Suppressor macrophage treated with lipopolysaccharide for 1 hour (primary cell): Measurements from ENCODE around the gene PTPRA.
A peak's percentile ranks its signal among the peaks of the same experiment; 100 is the strongest.

Experiments used
- DNase-seq, 3 donors: peaks; one replicate each; pipeline ENCODE4 v3.0.0-alpha.2; 2020 to 2022

Gene PTPRA

DNA sequence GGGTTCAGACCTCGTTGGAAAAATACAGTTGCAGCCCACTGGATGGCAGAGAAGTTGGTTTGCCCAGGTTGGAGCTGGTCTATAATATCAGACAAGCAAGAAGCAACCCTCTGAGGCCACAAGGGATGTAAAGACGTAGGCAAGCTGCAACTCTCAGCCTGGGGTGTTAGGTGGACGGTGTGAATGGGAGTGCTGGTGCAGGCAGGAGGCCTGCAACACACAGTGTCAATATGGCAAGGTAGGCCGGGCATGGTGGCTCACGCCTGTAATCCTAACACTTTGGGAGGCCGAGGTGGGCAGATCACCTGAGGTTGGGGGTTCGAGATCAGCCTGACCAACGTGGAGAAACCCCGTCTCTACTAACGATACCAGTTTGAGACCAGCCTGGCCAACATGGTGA is 22.2 kb upstream of the PTPRA start:
- DNase-seq = no peak

DNA sequence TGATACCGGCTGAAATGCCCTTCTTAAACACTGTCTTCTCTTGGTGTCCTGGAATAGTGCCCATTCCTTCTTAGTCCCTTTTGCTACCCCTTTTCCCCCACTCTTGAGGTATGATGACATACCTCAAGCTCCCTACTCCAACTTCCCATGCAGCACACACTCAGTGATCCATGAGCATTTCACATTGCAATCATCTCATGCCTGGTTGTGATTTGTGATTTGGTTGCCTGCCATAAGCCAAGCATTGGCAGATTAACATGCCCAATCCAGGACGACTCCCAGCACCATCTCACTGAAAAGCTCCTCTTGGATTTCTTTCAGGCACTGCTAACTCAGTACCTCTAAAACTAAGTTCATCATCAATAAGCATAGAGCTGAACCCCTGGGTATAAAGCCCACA is 14.7 kb upstream of the PTPRA start:
- no peak for DNase-seq

DNA sequence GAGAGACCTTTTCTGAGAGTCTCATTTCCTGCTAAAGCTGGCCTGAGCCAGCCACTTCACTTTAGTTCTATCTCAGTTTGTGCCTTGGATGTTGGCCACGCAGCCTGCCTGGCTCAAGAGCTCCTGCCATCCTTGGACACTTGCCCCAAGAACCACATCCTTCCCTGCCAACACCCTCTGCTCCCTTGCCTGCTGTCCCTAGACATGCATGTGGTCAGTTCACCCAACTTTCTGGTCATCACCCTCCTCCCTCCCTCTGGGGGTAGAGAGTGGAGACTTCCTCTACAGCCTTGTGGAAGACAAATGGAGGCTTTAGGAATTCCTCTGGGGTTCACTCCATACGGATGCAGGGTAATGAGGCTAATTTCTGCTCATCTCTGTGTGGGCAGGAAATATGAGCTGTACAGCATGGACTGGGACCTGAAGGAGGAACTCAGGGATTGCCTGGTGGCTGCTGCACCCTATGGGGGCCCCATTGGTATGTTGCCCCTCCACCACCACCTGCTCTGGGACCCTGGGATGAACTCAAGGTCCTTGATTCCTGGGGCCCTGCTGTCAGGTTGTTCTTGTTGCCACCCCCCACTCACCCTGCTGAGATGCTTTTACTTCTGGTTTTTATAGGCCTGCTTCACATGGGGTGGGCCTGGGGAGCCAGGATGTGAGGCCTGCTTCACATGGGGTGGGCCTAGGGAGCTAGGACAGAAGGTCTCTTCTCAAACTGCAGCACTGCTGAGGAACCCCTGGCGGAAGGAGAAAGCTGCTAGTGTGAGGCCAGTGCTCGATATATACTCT is 13.8 kb upstream of the PTPRA start:
- no peak for DNase-seq

DNA sequence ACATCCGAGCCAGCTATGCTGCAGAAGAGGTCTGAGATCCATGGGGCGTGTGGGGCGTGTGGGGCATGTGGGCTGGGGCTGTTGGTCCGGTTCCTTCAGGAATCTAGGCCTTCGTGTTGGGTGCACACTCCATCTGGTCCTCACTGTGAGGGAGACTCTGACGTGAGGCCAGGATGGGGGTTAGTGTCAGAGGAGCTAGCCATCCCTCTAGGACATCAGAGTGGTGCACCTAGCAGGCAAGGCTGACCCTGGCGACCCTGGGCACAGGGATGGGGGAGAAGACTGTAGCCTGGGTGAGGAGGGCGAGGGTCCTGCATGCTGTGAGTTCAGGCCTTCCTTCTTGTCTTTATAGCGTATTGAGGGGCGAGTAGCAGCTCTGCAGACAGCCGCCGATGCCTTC is 8.7 kb upstream of the PTPRA start:
- no peak for DNase-seq

GRCh38 chr20:2865101-2865500 is 8.2 kb upstream of the PTPRA start:
- DNase-seq = no peak

DNA sequence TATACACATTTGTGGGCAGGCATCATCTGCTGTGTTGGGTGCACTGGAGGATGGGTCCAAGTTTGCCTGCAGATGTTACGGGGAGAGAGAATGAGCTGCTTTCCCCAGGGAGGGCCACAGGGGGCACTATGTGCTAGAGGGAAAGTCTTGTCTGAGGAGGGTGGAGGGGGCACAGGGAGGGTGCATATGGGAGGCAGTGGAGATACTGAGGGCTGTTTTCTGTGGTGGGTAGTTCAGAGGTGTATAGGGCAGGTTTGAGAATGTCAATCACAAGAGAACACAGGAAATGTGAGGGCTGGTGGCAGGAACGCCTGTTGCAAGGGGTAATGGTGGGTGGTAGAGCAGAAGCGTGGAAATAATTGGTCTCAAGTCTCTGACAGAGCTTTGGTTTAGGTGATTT is 7.7 kb upstream of the PTPRA start:
- no peak for DNase-seq

DNA sequence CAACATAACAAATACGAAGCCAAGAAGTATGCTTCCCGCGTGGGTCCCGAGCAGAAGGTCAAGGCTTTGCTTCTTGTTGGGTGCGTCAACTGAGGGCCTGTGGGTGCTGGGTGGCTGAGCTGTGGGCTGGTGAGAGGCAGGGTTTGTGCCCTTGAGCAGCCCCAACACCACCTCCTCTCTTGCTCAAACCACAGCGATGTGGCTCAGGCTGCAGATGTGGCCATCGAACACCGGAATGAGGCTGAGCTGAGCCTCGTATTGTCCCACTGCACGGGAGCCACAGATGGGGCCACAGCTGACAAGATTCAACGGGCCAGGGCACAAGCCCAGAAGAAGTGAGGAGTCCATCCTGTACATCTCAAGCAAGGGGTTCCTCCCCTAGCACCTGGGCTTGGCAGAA is 7.0 kb upstream of the PTPRA start:
- DNase-seq = no peak

GRCh38 chr20:2867081-2867864 is 6.0 kb upstream of the PTPRA start:
- DNase-seq = no peak

DNA sequence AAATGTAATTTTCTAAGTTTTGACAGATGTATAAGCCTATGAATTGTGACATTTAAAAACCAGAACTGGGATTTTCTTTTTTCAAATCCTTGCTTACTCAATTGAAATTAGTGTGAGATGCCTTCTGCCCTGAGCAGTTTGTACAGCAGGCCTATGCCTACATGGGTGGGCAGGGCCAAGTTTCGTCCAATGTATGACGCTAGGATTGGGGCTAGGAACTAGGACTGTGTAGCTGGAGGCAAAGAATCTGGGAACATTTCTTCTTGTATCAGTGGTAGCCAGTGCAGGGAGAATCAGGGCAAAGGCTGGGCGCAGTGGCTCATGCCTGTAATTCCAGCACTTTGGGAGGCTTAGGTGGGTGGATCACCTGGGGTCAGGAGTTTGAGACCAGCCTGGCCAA is 3.9 kb upstream of the PTPRA start:
- no peak for DNase-seq

GRCh38 chr20:2871111-2871465 is 2.2 kb upstream of the PTPRA start:
- DNase-seq = peak; percentile 84 to 96 (median 91)

- DNase-seq = peak; percentile 30 to 62 (median 43)
Observed at GRCh38 chr20:2871661-2872458, 1.4 kb upstream of the PTPRA start.

DNA sequence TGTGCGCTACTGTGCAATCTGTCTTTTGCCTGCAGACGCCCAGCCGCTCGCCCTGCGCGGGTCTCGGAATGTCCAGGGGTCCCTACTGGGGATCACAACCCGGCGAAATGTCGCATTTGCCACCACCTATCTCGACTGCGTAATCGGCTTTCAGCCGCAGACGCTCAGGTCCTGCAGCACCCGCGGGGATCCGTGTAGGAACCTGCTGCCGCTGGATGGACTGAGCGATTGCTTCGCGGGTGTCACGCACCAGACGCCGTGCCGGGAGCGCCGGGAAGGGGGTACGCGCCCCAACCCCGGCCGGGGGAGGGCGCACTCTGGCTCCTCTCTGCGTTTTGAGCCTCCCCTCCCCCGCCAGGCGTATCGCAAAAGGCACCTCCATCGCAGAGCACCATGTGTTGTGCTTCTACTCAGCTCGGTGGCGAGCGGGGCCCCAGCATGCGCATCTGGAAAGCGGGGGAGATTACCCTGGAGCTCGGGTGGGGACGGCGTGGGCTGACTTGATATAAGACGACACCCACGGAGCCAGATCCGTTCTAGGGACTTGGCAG is 747 bp upstream of the PTPRA start:
- DNase-seq = peak; percentile 58 to 84 (median 68)

DNA sequence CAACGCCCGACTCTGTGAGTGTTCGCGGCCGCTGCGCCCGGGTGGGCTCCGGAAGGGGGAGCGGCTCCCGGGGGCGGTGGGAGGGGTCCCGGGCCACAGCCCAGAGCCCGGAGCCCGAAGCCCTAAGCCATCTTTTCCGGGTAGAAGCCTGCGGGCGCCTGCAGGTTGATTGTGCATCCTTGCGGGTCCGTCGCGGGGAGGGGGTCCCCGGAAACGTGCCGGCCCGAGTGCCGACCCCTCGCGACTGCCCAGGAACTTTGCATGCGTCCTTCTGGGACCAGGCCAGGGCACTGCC is 413 bp downstream of the PTPRA start:
- peak; percentile 73 to 87 (median 73) for DNase-seq

DNA sequence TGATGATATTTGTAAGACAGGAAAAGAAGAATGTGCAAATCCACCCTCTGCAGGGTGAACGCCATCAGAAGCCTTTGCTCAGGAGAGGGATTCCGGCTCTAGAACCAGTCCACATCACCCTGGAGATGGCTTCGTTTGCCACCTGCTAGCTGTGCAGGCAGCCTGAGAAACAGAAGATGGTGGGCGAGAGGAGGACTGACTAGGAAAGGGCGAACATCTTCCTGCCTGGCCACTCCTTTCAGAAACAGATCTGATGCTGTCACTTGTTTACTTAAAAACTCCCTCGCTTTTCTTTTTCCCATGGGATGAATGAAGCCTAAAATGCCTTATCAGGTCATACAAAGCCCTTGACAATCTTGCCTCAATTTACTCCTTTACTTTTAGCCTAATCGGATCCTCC is 1.2 kb downstream of the PTPRA start:
- peak; percentile 15 to 41 (median 35) for DNase-seq

GRCh38 chr20:2875690-2876203 is 2.5 kb downstream of the PTPRA start:
- DNase-seq = no peak

DNA sequence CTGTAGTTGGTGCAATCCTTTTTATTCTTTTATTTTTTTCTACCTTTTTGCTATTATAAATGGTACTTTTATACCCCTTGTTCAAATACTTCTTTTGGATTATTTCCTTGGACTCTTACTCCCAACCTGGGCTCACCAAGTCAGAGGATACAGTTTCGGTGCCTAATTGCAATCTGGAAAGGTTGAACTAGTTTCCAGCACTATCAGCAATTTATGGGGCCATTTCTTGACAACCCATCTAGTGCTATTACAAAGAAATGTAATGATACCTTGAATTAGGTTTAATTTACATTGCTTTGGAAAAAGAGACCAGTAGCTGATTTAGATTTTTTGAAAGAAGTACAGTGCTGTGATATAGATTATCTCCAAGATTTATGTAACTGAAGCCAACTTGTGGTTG is 5.2 kb downstream of the PTPRA start:
- no peak for DNase-seq

DNA sequence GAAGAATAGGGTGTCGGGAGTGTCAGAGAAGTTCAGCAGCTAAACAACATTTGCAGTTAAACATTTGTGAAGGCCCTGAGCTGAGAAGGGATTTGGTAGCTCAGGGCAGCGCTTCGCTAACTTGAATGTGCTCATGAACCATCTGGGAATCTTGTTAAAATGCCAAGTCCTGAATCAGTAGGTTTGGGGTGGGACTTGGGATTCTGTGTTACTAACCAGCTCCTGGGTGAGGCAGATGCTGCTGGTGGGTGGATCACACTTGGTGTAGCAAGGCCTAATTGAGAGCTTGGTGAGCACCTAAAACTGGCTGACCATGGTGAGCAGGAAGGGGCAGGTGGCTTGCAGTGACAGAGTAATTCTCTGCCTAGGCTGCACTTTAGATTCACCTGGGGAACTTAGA is 5.9 kb downstream of the PTPRA start:
- no peak for DNase-seq

DNA sequence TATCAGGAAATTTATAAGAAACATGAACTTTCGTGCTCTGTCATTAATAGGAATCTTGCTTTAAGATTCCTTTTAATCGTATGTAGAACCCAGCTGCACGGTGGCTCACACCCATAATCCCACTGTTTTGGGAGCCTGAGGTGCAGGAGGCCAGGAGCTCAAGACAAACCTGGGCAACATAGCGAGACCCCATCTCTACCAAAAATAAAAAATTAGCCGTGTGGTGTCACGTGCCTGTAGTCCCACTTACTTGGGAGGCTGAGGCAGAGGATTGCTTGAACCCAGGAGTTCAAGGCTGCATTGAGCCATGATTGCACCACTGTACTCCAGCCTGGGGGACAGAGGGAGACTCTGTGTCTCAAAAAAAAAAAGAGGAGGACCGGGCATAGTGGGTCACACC is 7.4 kb downstream of the PTPRA start:
- DNase-seq = no peak

GRCh38 chr20:2883726-2884637 is 10.7 kb downstream of the PTPRA start:
- peak; percentile 41 to 63 (median 47) for DNase-seq

- peak; percentile 51 to 71 (median 69) for DNase-seq
Observed at GRCh38 chr20:2887715-2888114, 14.4 kb downstream of the PTPRA start.

DNA sequence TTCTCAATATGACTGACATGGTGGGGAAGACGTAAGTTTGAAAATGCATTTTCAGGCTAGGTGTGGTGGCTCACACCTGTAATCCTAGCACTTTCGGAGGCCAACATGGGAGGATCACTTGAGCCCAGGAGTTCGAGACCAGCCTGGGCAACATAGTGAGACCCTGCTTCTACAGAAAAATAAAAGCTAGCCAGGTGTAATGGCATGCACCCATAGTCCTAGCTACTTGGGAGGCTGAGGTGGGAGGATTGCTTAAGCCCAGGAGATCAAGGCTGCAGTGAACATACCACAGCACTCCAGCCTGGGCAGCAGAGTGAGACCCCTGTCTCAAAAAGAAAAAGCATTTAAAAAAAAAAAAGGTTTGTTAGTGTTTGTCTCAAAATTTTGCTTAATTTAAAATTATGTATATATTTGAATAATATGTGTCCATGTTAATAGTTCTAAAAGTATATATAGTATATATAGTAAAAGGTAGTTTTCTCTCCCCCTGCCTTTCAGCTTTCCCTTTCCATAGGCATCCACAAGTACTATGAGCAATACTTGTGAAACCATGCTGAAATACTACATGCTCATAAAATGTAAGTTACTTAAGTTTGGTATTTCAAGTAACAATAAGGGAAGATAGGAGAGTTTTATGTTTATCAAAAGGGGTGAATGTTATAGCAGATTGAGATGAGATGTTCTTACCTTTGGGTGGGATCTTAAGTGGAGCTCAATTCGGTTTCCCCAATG is 15.1 kb downstream of the PTPRA start:
- DNase-seq = peak; percentile 40 to 70 (median 61)
